Measurements from ENCODE around the gene TAAR6.
"Not testable (repeated sequence)": the region's sequence is repeated elsewhere in the genome, so short reads cannot be mapped to it uniquely, and the experiment has no call there.

Gene TAAR6

GRCh38 chr6:132552372-132552771 lies 17.8 kb upstream of the TAAR6 start, which contains the start of gene TAAR8:
Gene TAAR8, plus strand, starts transcription at chr6:132552672. Its CDS starts 21 bp downstream, at chr6:132552693.
- H3K4me3 ChIP-seq (ENCODE audit: low read depth, low read length) = no peak within 1 kb of the TSS
- TF ChIP-seq, protein P1, sequence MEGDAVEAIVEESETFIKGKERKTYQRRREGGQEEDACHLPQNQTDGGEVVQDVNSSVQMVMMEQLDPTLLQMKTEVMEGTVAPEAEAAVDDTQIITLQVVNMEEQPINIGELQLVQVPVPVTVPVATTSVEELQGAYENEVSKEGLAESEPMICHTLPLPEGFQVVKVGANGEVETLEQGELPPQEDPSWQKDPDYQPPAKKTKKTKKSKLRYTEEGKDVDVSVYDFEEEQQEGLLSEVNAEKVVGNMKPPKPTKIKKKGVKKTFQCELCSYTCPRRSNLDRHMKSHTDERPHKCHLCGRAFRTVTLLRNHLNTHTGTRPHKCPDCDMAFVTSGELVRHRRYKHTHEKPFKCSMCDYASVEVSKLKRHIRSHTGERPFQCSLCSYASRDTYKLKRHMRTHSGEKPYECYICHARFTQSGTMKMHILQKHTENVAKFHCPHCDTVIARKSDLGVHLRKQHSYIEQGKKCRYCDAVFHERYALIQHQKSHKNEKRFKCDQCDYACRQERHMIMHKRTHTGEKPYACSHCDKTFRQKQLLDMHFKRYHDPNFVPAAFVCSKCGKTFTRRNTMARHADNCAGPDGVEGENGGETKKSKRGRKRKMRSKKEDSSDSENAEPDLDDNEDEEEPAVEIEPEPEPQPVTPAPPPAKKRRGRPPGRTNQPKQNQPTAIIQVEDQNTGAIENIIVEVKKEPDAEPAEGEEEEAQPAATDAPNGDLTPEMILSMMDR (IDR thresholded peaks at IDR 0.05; ENCODE audit: borderline replicate concordance, insufficient read depth, low read depth, low read length) = no peak

DNA sequence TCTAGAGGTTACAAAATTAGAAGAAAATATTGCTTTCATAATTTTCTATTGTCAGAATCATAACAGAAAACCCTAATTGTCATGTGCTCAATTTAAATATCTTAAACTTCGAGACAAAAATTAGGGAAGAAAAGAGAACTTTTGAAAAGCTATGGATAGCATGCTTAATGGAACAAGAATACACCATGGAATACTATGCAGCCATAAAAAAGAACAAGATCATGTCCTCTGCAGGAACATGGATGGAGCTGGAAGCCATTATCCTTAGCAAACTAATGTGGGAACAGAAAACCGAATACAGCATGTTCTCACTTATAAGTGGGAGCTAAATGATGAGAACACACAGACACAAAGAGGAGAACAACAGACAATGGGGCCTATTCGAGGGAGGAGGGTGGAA lies 10.0 kb upstream of the TAAR6 start:
- not testable (repeated sequence) for H3K4me3 ChIP-seq (ENCODE audit: low read depth, low read length)

DNA sequence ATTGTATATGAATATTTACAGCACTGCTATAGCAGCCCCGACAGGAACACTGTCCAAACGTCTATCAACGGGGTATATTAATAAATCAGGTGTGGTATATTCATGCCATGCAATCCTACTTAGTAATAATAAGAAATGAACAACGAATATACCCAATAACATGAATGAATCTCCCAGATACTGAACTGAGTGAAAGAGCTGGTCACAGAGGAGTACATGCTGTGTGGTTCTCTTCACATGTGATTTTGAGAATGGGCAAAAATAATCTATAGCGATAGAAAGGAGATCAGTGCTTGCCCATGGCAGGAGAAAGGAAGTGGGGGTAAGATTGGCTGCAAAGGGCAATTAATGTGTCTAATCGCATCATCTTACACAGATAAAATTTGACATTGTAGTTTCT lies 3.7 kb upstream of the TAAR6 start:
- TF ChIP-seq, protein P1 (IDR thresholded peaks at IDR 0.05; ENCODE audit: borderline replicate concordance, insufficient read depth, low read depth, low read length) = no peak
- no peak overlapping the region for H3K4me3 ChIP-seq (ENCODE audit: low read depth, low read length)

DNA sequence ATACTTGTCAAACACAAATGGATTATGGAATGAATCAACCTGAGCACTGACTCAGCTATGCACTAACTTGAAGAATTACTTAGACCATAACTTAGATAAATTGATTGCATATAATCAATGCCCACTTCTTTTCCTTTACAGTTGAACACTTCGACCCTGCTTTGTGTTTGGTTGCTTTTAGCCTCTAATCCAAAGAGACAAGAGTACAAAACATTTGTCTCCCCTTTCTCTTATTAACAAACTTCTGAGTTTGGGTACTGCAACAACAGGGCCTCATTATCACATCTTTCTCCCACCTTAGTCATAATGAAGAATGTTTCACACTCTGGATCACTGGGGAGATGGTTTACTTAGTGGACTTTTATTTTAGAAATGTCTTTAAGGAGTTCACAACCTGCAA lies 2.6 kb upstream of the TAAR6 start:
- no peak overlapping the region for H3K4me3 ChIP-seq (ENCODE audit: low read depth, low read length)
- TF ChIP-seq, protein P1 (IDR thresholded peaks at IDR 0.05; ENCODE audit: borderline replicate concordance, insufficient read depth, low read depth, low read length) = no peak

- TF ChIP-seq, protein P1 (IDR thresholded peaks at IDR 0.05; ENCODE audit: borderline replicate concordance, insufficient read depth, low read depth, low read length) = no peak
- no peak overlapping the region for H3K4me3 ChIP-seq (ENCODE audit: low read depth, low read length)
These were observed 1.5 kb upstream of the TAAR6 start for GRCh38 chr6:132568611-132569010.

DNA sequence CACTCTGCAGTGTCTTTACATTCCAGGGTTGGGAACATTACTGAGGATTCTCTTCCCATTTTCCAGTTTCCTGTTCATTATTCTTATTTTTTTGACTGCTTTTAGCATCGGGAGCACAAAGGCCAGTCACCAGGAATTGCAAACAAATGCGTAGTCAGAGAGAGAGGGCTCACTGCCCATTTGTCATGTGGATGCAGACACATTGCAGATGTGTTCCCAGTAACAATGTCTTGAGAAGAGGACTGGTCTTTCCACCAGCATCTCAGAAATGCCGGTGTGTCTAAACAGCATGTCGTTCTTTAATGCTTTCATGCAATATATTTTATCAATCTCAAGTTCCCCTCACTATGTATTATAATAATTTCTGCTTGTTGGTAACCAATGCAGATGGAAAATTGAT lies 952 bp upstream of the TAAR6 start:
- no peak overlapping the region for H3K4me3 ChIP-seq (ENCODE audit: low read depth, low read length)
- TF ChIP-seq, protein P1 (IDR thresholded peaks at IDR 0.05; ENCODE audit: borderline replicate concordance, insufficient read depth, low read depth, low read length) = no peak

GRCh38 chr6:132571774-132572173 lies 1.7 kb downstream of the TAAR6 start:
- TF ChIP-seq, protein P1 (IDR thresholded peaks at IDR 0.05; ENCODE audit: borderline replicate concordance, insufficient read depth, low read depth, low read length) = no peak
- H3K4me3 ChIP-seq (ENCODE audit: low read depth, low read length) = no peak overlapping the region

DNA sequence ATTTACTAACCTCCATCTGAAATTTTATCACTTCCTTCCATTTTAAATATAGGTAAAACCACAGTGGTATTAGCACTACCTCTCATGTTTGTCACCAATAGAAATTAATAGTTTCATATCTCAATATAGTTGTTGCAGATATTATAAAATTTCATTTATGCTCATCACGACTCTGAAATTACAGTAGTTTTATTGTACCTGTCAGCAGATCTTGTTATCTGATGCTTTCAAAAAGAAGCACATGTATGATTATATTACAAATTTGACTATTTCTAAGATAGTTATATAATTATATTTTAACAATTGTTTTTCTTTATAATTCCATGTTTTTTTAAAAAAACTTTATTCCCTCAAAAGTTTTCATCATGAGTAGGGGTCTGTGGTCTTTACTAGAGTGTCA lies 14.6 kb downstream of the TAAR6 start:
- TF ChIP-seq, protein P1 (IDR thresholded peaks at IDR 0.05; ENCODE audit: borderline replicate concordance, insufficient read depth, low read depth, low read length) = no peak
- no peak overlapping the region for H3K4me3 ChIP-seq (ENCODE audit: low read depth, low read length)

All from GM12875 (cell line).